HepG2 (cell line): Measurements from ENCODE around the gene KRTAP4-16. TPM values are rescaled to one million over a fixed set of nuclear protein-coding genes. Genes with fewer than 3 reads are reported as not detected.
"Not testable (repeated sequence)": the region's sequence is repeated elsewhere in the genome, so short reads cannot be mapped to it uniquely, and the experiment has no call there.

Experiments
- ATAC-seq: fragments of 200-7000 bp; cut with Tn5 transposase; 3 replicates; pipeline ENCODE4 v1.9.1; 2020; ENCODE audit warnings: mild to moderate bottlenecking, moderate library complexity
- BruUV-seq: library from RNA; stranded (reverse); fragments of 400-500 nt; replicated peaks from 2 replicates; lab custom pipeline; 2021; lab: Mats Ljungman, UMichigan
- CTCF ChIA-PET: fragments of 300-600 bp; formaldehyde crosslinking; extraction: SDS; loops from one replicate; lab custom pipeline; 2021; ENCODE audit warnings: low total read pairs, inconsistent platforms, low intra/inter-chr PET ratio; lab: Yijun Ruan, JAX
- POLR2A ChIA-PET: fragments of 350-600 bp; sonication (Branson Sonifier 250); formaldehyde crosslinking; loops from one replicate; lab custom pipeline; 2020; ENCODE audit warnings: antibody characterized with exemption, inconsistent platforms; lab: Yijun Ruan, JAX
- DNase-seq: peaks from one replicate; pipeline ENCODE4 v3.0.0-alpha.2; 2015; ENCODE audit warnings: low spot score
- FAIRE-seq: peaks from 3 replicates; lab custom pipeline; 2011; peaks lifted over from hg19 to GRCh38; lab: Jason Lieb, UNC
- H2AFZ ChIP-seq: one replicate; pipeline ENCODE4 v1.6.1; 2011; ENCODE audit warnings: low read length, inconsistent platforms
- H3K27ac ChIP-seq: fragments of 300-600 bp; 3 replicates; pipeline ENCODE4 v1.8.0; 2011; ENCODE audit warnings: mixed run types, mild to moderate bottlenecking, mixed read lengths, low read length, inconsistent platforms; ENCODE audit not compliant: insufficient read depth; ENCODE audit errors: extremely low read length
- H3K27me3 ChIP-seq, 2 experiments: fragments of 200-600 bp in 1 of 2; 2 replicates in 1 of 2; 3 replicates in 1 of 2; pipeline versions ENCODE4 v1.6.0 to v1.8.0; 2011; ENCODE audit warnings: low read length in 2 of 2, mild to moderate bottlenecking in 2 of 2, moderate library complexity in 2 of 2, inconsistent platforms in 1 of 2; ENCODE audit not compliant: insufficient read depth in 2 of 2, control insufficient read depth in 1 of 2
- H3K36me3 ChIP-seq, 2 experiments: fragments of 200-600 bp in 1 of 2; replicated peaks in 1 of 2; 2 replicates in 1 of 2; 3 replicates in 1 of 2; pipeline versions ENCODE4 v1.5.1 to v1.8.0; 2011; ENCODE audit warnings: low read length in 2 of 2, inconsistent platforms in 1 of 2; ENCODE audit not compliant: insufficient read depth in 2 of 2, control insufficient read depth in 1 of 2
- H3K4me1 ChIP-seq: 2 replicates; pipeline ENCODE4 v1.5.1; 2012; ENCODE audit warnings: low read length, inconsistent platforms; ENCODE audit not compliant: insufficient read depth
- H3K4me2 ChIP-seq: 2 replicates; pipeline ENCODE4 v1.6.0; 2011; ENCODE audit warnings: low read depth, low read length, inconsistent platforms
- H3K4me3 ChIP-seq, 3 experiments: fragments of 200-600 bp in 1 of 3; sonication (generic), shearing (Covaris generic) in 1 of 3; replicated peaks in 1 of 3; 2 replicates each; pipeline ENCODE4 v1.5.1; 2011 to 2016; ENCODE audit warnings: low read length in 3 of 3, inconsistent platforms in 2 of 3, low read depth in 2 of 3, mild to moderate bottlenecking in 2 of 3, control low read depth in 1 of 3, mixed read lengths in 1 of 3; ENCODE audit not compliant: insufficient read depth in 1 of 3
- H3K79me2 ChIP-seq: one replicate; pipeline ENCODE4 v1.6.1; 2011; ENCODE audit warnings: low read length, inconsistent platforms; ENCODE audit not compliant: insufficient read depth
- H3K9ac ChIP-seq: 2 replicates; pipeline ENCODE4 v1.6.0; 2011; ENCODE audit warnings: mild to moderate bottlenecking, low read depth, low read length, inconsistent platforms; ENCODE audit not compliant: insufficient read depth
- H3K9me3 ChIP-seq: 2 replicates; pipeline ENCODE4 v1.5.1; 2012; ENCODE audit warnings: mild to moderate bottlenecking, low read length
- H4K20me1 ChIP-seq: 2 replicates; pipeline ENCODE4 v1.6.0; 2011; ENCODE audit warnings: inconsistent platforms, mild to moderate bottlenecking, low read length, moderate library complexity; ENCODE audit not compliant: insufficient read depth
- EED ChIP-seq: sonication (generic); formaldehyde crosslinking; IDR thresholded peaks from 2 replicates; pipeline ENCODE4 v1.5.0; 2020; ENCODE audit warnings: mild to moderate bottlenecking, missing genetic modification reagents
- HNRNPLL ChIP-seq: fragments of 200-400 bp; formaldehyde crosslinking; IDR thresholded peaks from 2 replicates; pipeline ENCODE4 v1.6.1; 2017; ENCODE audit warnings: mild to moderate bottlenecking, low read depth, low read length; ENCODE audit not compliant: poor library complexity, severe bottlenecking
- MAFK ChIP-seq, 2 experiments: IDR thresholded peaks in 1 of 2; conservative IDR thresholded peaks in 1 of 2; 2 replicates each; pipeline ENCODE4 v1.6.1; 2011; ENCODE audit warnings: improper control_type of control experiment in 2 of 2, low read length in 2 of 2
- MAX ChIP-seq: IDR thresholded peaks from 2 replicates; pipeline ENCODE4 v1.6.1; 2012; ENCODE audit warnings: inconsistent platforms
- TRAFD1 ChIP-seq: sonication (generic); formaldehyde crosslinking; IDR thresholded peaks from 2 replicates; pipeline ENCODE4 v1.5.1; 2020; ENCODE audit warnings: missing genetic modification reagents, mild to moderate bottlenecking, borderline replicate concordance
- ZBTB49 ChIP-seq: sonication (generic); formaldehyde crosslinking; IDR thresholded peaks from 2 replicates; pipeline ENCODE4 v1.4.0; 2020; ENCODE audit warnings: missing genetic modification reagents, borderline replicate concordance
- ZNF776 ChIP-seq: sonication (generic); formaldehyde crosslinking; IDR thresholded peaks from 2 replicates; pipeline ENCODE4 v1.4.0; 2020; ENCODE audit warnings: mild to moderate bottlenecking, missing genetic modification reagents
- ZNF883 ChIP-seq: sonication (generic); formaldehyde crosslinking; IDR thresholded peaks from 2 replicates; pipeline ENCODE4 v1.5.1; 2020; ENCODE audit warnings: mild to moderate bottlenecking, missing genetic modification reagents; ENCODE audit errors: not compliant biosample characterization
- ZUFSP ChIP-seq: sonication (generic); formaldehyde crosslinking; IDR thresholded peaks from 2 replicates; pipeline ENCODE4 v1.9.0; 2021; ENCODE audit warnings: missing genetic modification reagents, mild to moderate bottlenecking, borderline replicate concordance
- WGBS: methylation state at CpG from one replicate; pipeline ENCODE4 v1.1.6; 2017; ENCODE audit warnings: low lambda C conversion rate; 5-methylcytosine and 5-hydroxymethylcytosine counted together
- in situ Hi-C: cut with HindIII; loops from 2 replicates; pipeline ENCODE4 v1.10.0; 2017; ENCODE audit warnings: low pct_unique_long_range_greater_than_20kb; ENCODE audit not compliant: extremely low pct_ligation_motif_present
- intact Hi-C: fragments of 100-400 bp; cut with micrococcal nuclease; formaldehyde crosslinking; loops from one replicate; pipeline ENCODE4 v1.10.0; 2022; ENCODE audit not compliant: unreplicated experiment
- polyA plus RNA-seq, 8 experiments: library from polyadenylated mRNA; depleted of rRNA in 3 of 8; stranded (reverse) in 7 of 8; unstranded in 1 of 8; fragments of >200 nt; fragmentation: Illumina TruSeq in 4 of 8; extraction: Trizol in 4 of 8; gene quantifications; 2 replicates each; pipeline versions ENCODE4 v1.2.1 to v1.2.3, GENCODE V29; 2011 to 2016; ENCODE audit warnings: low read depth in 4 of 8, missing spikeins in 1 of 8, mixed read lengths in 1 of 8; ENCODE audit not compliant: insufficient read depth in 1 of 8
- total RNA-seq, 5 experiments: library from RNA; depleted of rRNA; stranded (reverse); fragments of >200 nt; fragmentation: Illumina TruSeq; extraction: Trizol; gene quantifications; 2 replicates each; pipeline ENCODE4 v1.2.3, GENCODE V29; 2016; ENCODE audit warnings: low read depth in 1 of 5

Gene KRTAP4-16
- total and polyA plus RNA-seq, 2 of the 13 experiments (the other 11 are each of a cell fraction or from before 2014, with no cell fraction given): not detected

- DNase-seq, H4K20me1 ChIP-seq, intact Hi-C loops, H3K9ac ChIP-seq, BruUV-seq, H3K27ac ChIP-seq, H3K36me3 ChIP-seq, in situ Hi-C loops, H3K27me3 ChIP-seq, H3K9me3 ChIP-seq, ATAC-seq, H3K4me1 ChIP-seq, H3K79me2 ChIP-seq, H3K4me2 ChIP-seq, H2AFZ ChIP-seq, CTCF ChIA-PET, POLR2A ChIA-PET, H3K4me3 ChIP-seq, FAIRE-seq: not testable (repeated sequence)
- TF ChIP-seq MAFK (conservative IDR thresholded peaks at IDR 0.05 in 1 of 2, IDR thresholded peaks at IDR 0.05 in 1 of 2; ENCODE audit: low read length in 2 of 2): 0 out of 4 replicates have a peak, but pooled peaks of 1 of the 2 experiments have one; percentile 0
- 47% methylated on average over 11 of the region's 11 CpGs for WGBS
These were observed 18.0 kb upstream of the KRTAP4-16 start for GRCh38 chr17:41119696-41120690.

- H3K4me3 ChIP-seq: no peak overlapping the region
- WGBS: 60% methylated on average over 4 of the region's 4 CpGs
- H3K4me1 ChIP-seq: no peaks in the 10 kb centered on the region
- H3K79me2 ChIP-seq: no peaks in the 10 kb centered on the region
- BruUV-seq: no TSS peak
- peaks cover 0 to 4% of the 10 kb centered on the region in 2 experiments; a peak in 2 of 5 replicates for H3K27me3 ChIP-seq
- no peak overlapping the region for H3K4me2 ChIP-seq
- CTCF ChIA-PET: no interaction called here
- ATAC-seq: no peak
- no peak overlapping the region for H2AFZ ChIP-seq
- H4K20me1 ChIP-seq: no peaks in the 10 kb centered on the region
- H3K9me3 ChIP-seq: no peaks in the 10 kb centered on the region
- POLR2A ChIA-PET: no interaction called here
- no peaks in the 10 kb centered on the region for H3K36me3 ChIP-seq
- no peak overlapping the region for H3K9ac ChIP-seq
- in situ Hi-C loops (no loop called here), intact Hi-C loops (no loop called here)
- H3K27ac ChIP-seq: no peak overlapping the region
- DNase-seq: no peak
- FAIRE-seq: no peak
- TF ChIP-seq ZUFSP (CRISPR knock-in tag) (no peak), ZBTB49 (CRISPR knock-in tag) (no peak), ZNF776 (no peak), MAX (no peak), TRAFD1 (CRISPR knock-in tag) (no peak), ZNF883 (CRISPR knock-in tag) (no peak), HNRNPLL (no peak), EED (CRISPR knock-in tag) (no peak)
These were observed 16.7 kb upstream of the KRTAP4-16 start for GRCh38 chr17:41118721-41119120.
